ELR (cell line): ENCODE results near the gene CUX1.

Experiments
- DNase-seq: peaks from one replicate; pipeline ENCODE4 v3.0.0-alpha.2; 2015; ENCODE audit warnings: low read depth

The CUX1 gene

GRCh38 chr7:102185796-102186195 lies 368.4 kb downstream of the CUX1 start:
- DNase-seq, result no peak

- DNase-seq, result no peak
Measured at GRCh38 chr7:102186306-102186705, 368.9 kb downstream of the CUX1 start.

DNA sequence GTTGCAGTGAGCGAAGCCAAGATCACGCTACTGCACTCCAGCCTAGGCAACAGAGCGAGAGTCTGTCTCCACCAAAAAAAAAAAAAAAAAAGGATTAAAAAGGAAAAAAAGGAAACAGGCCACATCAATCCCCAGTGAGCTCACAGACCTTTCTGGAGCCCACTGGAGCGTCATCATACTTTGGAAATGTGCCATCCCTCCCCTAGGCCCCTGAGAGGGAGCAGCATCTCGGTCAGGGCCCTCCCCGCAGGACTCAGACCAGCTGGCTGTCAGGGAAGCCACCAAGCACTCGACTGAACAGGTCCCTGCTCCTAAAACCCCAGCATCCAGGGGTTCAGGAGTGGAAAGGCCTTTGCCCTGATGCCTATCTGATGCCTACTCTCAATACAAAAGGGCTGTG lies 371.3 kb downstream of the CUX1 start:
- no peak for DNase-seq

GRCh38 chr7:102189756-102190155 lies 372.3 kb downstream of the CUX1 start:
- no peak for DNase-seq

DNA sequence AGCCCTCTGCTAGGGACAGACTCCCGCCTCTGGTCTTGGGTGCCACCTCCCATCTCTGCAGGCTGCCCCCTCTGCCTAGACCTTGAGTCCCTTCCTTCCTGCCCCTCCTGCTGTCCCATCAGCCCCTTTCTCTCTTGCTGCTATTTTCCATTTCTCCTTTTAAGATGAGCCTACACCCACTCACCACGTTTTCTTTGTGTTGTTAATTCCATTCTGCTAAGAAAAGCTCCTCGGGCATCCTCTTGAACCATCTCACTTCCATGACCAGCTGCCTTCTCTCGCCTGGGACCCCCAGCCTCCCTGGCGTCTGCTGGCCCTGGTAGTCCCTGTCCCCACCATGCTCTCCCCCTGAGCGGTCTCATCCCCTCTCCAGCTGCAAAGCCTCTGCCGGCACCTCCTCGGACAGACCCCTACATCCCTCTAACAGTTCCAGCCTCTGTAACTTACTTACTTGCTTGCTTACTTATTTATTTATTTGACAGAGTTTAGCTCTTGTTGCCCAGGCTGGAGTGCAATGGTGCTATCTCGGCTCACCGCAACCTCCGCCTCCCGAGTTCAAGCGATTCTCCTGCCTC lies 373.4 kb downstream of the CUX1 start:
- DNase-seq, result no peak

GRCh38 chr7:102191556-102192379 lies 374.3 kb downstream of the CUX1 start:
- no peak for DNase-seq

- no peak for DNase-seq
Measured at GRCh38 chr7:102192790-102193189, 375.4 kb downstream of the CUX1 start.

- DNase-seq, result peak; percentile 19
Measured at GRCh38 chr7:102193806-102194205, 376.4 kb downstream of the CUX1 start.

DNA sequence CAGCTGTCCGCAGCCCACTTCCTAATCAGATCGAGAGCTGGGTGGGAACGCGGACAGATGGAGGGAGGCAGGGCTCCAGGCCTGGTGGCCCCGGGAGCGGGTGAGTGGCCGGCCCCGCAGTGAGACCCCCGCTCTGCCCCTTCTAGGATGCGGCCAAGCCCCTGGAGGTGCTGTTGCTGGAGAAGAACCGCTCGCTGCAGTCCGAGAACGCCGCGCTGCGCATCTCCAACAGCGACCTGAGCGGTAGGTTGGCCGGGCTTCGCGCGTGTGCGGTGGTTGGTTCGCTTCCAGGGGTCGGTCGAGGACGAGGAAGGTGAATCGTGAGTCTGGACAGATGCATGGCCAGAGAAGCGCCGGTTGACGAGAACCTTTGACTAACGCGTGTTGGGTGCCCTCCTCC lies 377.9 kb downstream of the CUX1 start:
- DNase-seq, result no peak

DNA sequence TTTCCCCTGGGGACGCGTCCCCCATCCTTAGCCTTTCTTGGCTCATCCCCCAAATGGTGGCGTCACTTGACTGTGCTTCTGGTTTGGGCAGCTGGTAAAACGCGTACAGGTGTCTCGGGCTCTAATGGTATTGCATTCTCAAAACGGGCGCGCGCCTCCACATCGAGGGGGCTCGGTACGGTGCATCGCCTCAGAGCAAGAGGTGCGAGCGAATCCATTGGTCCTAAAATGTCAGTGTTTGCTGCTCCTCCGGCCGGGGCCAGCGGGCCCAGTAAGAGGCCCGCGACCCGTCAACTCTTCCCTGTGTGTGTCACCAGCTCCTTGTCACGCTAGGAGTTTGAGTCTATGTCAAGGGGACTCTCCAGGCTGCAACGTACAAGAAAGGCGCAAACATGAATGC lies 378.6 kb downstream of the CUX1 start:
- DNase-seq, result no peak

GRCh38 chr7:102197161-102197560 lies 379.7 kb downstream of the CUX1 start:
- DNase-seq, result no peak

- no peak for DNase-seq
Measured at GRCh38 chr7:102197599-102197998, 380.2 kb downstream of the CUX1 start.

- no peak for DNase-seq
Measured at GRCh38 chr7:102198417-102198956, 381.1 kb downstream of the CUX1 start.

DNA sequence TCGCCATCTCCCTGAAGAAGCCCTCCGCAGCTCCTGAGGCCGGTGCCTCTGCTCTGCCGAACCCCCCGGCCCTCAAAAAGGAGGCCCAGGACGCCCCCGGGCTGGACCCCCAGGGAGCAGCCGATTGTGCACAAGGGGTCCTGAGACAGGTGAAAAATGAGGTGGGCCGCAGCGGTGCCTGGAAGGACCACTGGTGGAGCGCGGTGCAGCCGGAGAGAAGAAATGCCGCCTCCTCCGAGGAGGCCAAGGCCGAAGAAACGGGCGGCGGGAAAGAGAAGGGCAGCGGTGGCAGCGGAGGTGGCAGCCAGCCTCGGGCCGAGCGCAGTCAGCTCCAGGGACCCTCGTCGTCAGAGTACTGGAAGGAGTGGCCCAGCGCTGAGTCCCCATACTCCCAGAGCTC lies 384.1 kb downstream of the CUX1 start:
- DNase-seq, result no peak

DNA sequence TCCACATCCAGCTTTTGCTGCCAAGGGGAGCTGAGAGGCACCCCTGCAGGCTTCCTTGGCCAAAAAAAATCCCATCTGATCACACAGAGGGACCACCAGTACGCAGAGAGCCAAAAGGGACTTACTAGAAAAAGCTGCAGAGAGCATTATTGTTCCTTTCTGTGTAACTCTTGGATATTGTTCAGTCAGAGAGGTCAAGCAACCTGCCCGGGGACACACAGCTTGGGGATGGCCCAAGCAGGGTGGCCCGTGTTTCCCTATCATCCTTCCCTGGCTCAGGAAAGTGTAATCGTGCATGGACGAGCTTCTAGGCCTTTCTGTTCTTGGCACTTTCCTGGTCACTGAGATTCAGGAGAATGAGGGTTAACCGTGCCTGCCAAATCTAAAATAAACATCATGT lies 385.1 kb downstream of the CUX1 start:
- DNase-seq, result no peak

DNA sequence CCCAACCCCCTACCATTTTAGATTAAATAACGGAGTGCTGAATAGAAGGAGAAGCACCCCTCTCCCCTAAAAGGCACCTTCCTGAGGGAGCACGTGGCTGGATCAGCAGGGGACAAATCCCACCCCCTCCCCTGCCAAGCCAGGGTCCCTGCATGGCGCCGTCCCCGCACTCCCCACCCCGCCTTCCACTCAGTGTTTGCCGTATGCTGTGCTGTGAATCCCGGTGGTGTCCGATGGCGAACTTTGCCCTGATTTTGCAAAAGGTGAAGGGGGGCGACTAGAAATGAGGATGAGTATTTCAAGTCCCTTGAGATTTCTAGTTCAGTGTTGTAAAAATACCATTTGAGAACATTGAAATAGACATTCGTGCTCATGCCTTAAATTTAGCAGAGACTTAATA lies 385.8 kb downstream of the CUX1 start:
- no peak for DNase-seq

DNA sequence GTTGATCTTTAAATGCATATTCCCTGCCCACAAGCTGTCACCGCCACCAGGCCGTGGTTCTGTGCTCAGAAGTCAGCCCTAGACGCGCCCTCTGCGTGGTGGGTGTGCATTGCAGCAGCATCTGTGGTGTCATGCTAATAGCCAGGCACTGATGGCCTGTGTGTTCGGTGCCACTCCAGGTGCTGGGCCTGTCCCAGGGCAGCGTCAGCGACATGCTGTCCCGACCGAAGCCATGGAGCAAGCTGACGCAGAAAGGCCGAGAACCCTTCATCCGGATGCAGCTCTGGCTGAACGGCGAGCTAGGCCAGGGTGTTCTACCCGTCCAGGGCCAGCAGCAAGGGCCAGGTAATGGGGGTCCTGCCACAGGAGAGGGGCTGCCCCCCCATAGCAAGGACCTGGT lies 386.8 kb downstream of the CUX1 start:
- no peak for DNase-seq

- DNase-seq, result no peak
Measured at GRCh38 chr7:102205915-102206314, 388.5 kb downstream of the CUX1 start.

DNA sequence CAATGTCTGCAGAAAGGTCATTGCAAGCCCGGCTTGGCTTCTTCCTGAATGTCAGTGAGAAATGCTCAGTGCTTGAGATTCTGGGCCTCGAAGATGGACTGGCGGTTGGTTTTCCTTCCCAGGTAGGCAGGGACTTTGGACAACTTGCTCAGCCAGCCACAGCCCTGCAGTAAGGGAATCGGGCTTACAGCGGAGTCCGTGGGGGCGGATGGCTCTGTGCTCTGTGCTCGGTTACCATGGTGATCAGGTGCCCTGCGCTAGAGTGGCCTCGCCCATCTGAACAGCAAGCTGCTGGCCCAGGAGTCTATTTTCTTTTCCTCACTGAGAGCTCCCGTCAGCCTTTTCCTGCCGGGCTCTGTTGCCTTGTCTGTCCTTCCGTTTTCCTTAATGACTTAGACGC lies 391.4 kb downstream of the CUX1 start:
- DNase-seq, result no peak

DNA sequence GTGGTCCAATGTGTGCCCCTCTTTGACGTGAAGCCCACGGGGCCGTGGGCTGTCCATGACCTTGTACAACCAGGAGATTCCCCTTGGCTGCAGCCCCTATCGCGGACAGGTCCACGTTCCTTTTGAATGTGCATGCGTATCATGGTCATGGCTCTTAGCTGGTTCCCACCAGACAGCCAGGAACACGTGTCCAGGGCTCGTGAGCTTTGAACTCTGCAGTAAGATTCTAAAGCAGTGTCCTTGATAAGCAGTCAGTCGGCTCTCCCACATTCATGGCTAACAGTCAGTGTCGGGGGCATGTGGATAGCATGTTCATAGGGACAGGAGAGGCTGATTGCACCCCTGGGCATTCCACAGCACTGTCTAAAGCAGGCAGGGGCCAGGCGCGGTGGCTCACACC lies 393.4 kb downstream of the CUX1 start:
- DNase-seq, result no peak

DNA sequence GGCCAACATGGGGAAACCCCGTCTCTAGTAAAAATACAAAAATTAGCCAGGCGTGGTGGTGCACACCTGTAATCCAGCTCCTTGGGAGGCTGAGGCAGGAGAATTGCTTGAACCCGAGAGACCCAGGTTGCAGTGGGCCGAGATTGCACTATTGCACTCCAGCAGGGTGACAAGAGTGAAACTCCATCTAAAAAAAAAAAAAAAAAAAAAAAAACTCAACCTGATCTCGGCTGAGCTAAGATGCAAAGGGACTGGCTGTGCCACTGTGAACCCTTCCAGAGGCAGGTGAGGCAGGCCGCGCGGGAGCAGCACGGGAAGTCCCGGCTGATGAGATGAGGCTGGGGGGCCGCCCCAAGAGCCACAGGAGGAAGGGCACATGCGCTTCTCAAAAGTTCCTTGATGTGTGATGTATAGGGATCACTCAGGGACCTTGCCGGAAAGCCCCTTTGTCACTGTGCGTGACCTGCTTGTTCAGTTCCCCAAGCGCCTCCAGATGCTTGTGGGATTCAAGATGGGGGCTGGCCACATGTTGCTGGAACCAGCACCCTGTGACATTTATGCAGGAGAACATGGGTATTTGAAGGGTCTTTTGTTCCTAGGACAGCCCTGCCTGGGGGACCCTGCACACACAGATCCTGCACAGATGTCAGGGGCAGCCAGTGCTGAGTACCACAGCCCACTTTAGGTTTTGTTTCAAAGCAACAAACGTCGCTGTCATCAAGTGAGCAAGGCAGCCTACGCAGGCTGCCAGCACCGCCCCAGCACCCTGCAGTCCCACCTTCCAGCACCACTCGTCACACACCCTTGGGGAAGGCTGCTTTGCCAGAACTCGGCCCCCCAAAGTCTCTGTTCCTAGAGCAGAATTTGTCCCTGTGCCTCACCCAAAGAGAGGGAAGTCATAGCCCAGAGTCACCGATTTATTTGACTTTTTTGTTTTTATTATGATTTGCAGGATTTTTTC lies 394.4 kb downstream of the CUX1 start:
- DNase-seq, result no peak

GRCh38 chr7:102214477-102215072 lies 397.1 kb downstream of the CUX1 start:
- DNase-seq, result no peak
